COLO668 (cell line): ENCODE data around the gene DOCK8.

Experiments
- DNase-seq: peaks from one replicate; lab custom pipeline; 2025; ENCODE audit not compliant: unreplicated experiment; lab: John Stamatoyannopoulos, UW

DOCK8 gene

DNA sequence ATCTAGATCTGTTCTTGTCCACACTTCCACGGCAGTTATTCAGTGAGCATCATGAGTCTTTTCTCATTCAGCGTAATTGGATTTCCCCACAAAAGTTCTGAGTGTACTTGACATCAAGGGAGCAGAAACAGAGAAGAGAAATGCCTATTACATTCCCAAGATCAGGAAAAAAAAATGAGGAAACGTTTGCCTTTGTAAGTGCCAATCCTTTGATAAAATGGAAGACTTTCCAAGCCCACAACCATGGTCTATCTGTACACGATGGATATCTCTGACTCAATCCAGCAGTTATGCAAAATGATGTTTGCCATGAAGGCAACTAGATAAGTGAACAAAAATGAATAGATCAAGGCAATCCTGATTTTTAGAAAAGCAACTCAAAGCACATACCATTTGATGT, 235.9 kb downstream of the DOCK8 start:
- DNase-seq: no peak

DNA sequence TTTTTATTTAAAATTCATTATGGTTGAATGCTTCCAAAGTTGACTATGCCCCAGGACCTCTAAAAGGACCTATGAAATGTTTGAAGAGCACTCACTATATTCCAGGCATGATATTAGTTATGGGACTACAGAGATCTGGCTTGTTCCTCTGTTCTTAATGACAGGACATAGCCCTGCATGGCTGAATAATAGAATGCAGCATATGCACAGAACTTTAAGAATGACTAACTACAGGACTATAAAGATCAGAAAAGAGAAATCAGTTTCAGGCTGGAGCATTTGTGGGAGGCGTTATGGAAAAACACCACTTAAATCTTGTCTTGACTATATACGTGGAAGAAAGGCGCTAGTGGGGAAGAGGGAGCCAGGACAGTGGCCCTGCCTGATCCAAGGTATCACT, 239.2 kb downstream of the DOCK8 start:
- DNase-seq: no peak

DNA sequence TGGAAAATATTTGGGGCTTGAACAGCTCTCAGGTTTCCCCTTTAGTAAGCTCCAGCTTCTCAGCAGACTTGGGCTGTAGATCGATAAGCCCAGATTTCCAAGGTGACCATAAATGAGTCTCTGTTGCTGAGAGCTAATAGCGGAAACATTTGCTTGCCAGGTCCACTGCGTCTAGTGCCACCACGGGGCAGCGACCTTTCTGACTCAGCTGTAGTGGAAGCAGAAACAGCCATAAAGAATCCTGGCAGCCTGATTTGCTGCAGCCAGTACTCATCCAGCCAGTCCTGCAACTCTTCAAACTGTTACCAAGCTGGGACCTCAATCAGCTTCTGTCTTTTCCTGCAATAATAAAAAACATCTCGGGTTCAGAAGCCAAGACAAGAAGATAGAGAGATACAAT, 241.7 kb downstream of the DOCK8 start:
- DNase-seq: no peak

DNA sequence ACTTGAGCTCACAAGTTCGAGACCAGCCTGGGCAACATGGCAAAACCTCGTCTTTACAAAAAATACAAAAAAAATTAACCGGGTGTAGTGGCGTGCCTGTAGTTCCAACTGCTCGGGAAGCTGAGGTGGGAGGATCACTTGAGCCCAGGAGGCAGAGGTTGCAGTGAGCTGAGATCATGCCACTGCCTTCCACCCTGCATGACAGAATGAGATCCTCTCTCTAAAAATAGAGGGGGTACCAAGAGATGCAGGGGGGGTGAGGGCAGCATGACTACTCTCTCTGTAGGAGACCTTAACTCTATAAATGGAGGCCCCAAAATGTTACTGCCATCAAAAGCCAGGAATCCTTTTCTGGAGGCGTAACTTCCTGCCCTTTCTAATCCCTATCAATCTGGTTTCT, 243.9 kb downstream of the DOCK8 start:
- DNase-seq: no peak

DNA sequence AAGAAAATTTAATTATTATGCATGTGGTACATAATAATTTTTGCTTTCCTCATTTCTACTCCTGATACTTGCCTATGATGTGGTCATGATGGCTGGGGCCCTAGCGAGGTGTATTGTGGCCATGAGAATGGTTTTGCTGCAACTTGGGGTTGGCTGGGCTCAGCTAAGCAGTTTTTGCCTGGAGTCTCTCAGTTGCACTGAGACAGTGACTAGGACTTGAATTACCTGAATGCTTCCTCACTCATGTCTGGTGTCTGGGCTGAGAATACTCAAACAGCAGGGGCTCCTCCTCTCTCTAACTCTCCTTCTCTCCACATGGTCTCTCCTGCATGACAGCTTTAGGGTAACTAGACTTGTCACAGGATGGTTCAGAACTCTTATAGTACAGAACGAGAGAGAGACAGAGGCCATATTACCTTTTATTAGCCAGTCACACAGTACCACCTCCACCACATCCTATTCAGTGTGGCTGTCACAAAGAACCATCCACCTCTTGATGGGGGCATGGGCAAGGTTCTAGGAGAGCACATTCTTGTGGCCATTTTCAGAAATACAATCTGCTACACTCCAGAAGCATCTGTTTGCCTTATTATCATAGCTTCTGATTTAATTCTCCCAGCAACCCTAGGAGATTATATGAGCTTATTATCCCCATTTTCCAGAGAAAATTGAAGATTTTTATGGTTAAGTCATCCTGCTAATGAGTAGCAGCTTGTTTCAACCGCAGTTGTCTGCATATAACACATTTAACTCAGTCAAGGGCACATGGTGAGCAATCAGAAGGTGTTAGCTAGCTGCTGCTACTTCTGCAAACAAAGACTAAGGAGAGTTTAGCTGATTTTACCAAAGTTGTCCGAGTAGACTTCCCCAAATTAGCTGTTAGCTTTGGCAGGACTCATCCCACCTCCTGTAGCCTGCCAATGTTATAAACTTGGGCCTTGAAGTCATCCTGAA, 245.1 kb downstream of the DOCK8 start:
- no peak for DNase-seq

DNA sequence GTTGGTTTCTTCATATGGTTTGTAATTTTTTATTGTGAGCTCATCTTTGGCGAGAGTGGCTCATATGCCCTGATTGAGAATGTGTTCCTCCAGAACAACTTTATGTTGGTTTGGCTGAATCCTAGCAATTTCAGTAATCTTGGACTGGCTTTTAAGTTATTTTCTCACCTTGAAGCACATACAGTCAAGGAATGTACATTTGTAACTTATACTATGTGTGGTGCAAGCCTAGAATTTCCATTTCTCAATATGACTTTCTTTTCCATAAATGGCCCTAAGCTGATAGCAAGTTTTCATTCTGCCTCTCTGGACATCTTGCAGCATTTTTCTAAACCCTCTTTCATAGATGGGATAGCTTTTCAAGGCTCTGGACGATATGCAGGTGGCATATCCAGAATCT, 247.5 kb downstream of the DOCK8 start:
- no peak for DNase-seq

DNA sequence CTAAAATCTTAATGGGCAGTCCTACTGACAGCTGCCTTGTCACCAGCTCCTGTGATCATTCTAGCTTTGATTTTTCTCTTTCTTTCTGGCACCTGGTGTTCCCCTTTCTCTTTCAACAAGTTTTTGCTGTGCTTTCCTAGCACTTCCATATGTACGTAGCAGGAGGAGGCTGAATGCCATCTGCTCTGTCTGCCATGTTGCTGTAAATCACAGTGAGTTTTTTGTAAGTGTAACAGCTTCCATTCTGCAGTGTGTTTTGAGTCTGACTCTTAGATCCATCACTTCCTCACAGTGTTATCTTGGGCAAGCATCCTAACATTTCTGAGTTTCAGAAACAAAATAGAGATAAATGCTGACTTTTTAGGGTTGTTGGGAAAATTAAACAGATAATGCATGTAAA, 247.9 kb downstream of the DOCK8 start:
- no peak for DNase-seq

DNA sequence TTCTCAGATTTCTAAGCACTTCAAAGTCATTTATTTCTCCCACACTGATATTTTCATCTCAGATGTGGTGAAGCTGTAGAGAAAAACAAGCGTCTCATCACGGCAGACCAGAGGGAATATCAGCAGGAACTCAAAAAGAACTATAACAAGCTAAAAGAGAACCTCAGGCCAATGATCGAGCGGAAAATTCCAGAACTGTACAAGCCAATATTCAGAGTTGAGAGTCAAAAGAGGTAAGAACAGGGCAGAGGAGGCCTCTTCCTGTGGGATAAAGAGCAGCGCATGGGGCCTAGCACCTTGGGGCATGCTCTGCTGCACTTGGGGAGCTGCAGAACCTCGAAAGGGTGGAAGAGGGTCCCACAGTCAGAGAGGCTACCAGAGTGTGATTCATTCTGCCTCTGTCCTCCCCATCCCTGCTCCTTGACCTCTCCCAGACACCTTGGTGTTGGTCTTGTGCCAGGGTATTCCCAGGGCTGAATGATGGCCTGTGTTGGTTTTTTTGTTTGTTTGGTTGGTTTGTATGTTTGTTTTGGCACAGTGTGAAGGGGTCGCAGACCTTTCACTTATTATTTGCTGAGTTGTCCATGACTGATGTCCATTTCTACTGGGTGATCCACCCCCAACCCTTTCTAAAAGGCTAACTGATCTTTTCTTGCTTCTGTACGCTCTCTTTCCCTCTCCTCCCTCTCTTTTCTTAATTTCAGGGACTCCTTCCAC, 248.9 kb downstream of the DOCK8 start:
- no peak for DNase-seq

DNA sequence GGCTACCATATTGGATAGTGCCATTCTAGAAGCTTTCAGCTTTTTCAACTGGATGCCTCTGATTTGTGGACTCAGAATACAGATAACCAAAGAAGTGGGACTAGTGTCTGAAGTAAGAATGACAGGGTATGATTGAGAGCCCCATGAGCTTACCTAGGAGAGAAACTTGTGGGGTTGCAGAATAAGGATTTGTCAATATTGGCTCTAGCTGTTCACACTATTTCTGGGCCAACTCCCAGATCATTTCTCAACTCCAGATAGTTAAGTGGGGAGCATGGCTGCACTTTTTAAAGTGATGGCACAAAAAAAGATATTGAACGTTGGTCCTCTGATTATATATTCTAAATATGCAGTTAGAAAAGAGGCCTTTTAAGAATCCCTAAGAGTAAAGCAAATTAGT, 252.1 kb downstream of the DOCK8 start:
- no peak for DNase-seq

DNA sequence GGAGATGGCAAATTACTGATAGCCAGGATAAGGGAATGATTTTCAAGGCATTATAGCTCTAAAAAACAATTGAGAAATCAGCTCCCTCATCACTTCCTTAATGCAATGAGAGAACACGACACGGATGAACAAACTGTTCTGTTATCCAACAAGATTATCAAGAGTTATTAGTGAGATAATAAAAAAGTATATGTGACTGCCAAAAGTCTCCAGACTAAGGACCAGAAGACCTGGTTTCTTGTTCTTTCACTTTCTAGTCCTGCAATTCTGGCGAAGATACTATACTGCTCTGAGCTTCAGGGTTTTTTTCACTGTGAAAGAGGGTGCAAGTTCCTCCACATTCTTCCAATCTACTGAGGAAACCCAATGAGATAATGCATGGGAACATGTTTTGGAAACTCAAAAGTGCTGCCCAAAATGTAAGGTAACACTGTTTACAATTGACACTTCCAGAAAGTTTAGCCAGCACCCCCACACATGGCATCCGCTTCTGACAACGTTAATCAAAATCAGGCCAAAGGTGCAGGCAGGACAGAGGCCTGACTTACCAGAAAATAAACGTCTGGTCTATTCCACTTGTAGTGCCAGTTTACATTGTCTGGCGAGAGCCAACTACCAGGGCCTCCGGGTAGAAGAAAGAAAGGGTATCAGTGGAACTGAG, 254.2 kb downstream of the DOCK8 start:
- DNase-seq: no peak

DNA sequence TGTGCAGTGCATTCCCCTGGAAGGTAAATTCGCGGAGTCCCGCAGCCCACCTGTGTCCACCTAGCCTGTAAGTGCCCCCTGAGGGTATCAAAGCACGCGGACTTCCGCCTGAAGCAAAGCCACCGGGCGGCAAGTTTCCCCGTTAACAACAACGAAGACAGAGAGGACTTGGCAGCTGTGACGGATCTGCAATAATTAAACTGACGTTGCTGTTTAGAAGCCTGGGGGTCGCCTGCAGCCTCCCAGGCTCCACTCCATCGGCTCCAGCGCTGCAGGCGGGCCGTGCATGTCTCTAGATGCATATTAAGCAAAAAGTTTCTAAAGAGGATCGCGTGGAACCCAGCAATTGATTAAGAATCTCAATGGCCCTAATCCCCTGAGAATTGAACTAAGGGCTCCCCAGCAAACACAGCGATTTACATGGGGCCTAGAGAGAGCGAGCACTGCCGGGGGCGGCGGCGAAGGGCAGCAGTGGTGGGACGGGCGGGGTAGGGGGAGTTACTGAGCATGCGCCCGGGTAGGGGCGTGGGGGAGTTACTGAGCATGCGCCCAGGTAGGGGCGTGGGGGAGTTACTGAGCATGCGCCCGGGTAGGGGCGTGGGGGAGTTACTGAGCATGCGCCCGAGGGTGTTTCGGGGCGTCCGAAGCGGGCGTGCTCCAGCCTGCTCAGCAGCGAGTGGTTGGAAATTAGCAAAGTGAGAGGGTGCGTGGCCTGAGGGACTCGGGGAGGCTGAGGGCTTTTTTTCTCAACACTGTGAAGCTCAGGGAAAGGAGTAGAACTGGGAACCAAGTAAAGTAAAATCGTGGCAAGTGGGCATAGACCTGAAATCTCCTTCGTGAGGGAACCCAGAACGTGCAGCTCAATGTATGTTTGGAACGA, 255.2 kb downstream of the DOCK8 start:
- DNase-seq: peak; percentile 91

DNA sequence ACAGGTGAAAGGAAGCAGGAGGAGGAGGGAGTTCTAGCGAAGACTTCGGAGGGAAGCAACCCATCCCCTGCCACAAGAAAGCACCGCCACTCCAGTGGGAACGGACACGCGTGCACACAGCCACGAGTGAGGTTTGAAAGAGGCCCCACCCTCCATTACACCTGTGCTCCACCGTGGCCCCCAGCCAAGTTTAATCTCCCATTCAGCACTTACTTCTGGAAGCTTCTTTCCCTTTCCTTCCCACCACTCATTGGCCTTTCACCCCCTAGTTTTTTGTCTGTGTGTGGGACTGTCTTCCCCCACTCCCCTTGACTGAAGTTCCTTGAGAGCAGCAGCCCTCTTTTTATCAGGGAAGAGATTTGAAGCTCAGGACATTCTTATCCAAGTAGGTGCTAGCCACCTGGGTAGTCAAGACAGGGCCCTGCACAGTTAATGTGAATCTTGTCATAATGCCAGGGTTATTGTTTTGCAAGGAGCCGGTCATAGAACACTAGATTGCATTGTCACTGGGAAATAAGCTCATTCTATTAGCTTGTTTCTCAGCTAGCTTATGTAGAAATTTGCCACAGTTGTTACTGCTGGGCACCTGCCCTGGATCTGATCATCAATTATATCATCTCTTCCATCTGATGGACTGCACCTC, 256.0 kb downstream of the DOCK8 start:
- DNase-seq: peak; percentile 31

DNA sequence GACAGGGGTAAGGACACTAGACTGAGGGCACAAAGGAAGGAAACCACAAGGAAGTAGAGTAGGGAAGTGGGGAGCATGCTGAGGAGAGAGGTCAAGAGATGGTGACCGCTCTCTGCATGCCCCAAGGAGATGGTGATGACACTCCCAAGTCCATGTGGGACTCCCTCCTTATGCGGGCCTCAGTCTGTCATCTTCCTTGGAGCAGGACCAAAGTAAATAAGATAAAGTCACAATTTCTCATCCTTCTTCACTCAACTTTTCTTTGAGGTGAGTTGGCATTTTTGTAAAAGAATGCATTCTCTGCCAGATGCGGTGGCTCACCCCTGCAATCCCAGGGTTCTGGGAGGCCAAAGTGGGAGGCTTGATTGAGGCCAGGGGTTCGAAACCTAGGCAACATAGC, 256.7 kb downstream of the DOCK8 start:
- no peak for DNase-seq

DNA sequence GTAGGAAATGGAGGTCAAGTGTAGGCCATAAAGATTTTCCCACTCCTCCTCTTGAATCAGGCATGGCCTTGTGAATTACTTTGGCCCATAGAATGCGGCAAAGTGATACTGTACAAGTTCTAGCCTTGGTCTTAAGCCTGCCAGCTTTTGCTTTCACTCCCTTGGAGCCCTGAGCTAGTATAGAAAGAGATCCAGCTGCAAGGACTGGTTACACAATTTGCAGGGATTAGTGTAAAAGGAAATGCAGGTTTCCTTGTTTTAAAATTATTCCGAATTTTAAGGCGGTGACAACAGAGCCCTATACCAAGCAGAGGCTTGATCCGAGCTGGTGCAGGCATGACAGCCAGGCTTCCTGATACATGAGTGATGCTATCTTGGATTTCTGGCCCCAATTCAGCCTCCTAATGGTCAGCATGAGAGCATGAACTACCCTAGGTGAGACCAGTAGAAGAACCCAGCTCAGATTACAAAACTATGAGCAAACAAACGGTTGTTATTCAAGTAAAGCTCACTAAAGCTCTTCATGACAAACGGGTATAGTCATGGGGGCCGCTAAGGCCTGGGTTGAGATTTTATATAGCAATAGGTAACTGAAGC, 257.9 kb downstream of the DOCK8 start:
- no peak for DNase-seq

DNA sequence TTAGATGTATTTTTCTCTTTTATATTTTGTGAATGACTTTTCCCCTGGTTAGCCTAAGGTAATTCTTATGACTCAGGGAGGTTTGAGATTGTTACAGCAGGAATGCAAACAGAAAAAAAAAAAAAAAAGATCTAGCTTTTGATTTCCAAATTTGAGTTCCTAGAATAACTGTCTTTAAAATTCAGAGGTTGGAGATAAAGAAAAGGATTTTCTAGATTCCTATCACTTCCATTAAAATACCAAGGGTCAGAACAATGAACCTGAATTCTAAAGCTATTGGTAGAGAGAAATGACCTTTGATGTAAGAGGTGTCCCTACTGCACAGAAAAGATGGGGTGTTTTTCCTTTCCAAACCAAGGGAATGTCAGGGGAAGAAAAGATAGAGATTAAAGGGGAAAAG, 262.5 kb downstream of the DOCK8 start:
- DNase-seq: no peak

DNA sequence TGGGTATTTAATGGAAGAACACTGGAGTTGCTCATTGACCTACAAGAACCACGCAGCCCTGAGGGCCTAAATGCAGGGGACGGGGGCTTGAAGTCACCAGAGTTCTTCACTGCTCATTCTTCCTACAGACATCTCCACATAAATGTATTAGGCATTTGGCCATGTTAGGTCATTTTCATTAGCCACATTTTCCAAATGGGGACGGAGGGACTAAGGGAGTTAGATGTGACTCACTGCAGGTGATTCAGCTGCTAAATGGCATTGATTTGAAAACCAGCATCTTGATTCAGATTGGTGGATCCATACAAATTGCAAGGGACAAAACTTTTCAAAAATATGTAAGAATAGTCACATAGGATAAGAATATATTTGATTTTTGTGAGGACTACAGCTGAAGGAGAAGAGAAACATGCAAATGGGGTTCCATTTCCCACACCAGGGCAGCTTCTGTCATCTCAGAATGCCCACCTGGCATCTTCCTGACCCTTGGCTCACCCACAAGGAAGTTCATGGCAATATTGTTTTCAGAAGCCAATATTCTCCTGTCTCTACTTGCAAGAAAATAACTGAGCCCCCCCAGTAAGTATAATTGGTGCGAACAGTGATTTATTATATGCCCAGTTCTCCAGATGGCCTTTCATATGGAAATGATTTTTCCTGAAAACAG, 264.8 kb downstream of the DOCK8 start:
- DNase-seq: no peak

DNA sequence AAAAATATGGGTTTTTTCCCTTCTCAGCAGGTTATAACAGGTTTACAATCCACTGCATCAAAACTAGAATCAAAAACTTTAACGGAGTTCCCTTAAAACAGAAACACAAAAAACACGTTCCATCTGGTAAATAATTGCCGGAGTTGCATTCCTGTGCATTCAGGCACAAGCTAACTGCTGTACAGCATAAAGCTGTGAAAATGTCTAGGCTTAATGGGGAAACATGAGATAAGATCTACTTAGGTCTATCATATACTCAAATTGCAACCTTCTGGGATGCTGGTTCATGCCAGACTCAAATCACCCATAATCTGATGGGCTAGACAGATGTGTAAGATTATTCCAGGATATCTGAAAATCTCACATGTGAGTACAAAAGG, 265.3 kb downstream of the DOCK8 start:
- no peak for DNase-seq

DNA sequence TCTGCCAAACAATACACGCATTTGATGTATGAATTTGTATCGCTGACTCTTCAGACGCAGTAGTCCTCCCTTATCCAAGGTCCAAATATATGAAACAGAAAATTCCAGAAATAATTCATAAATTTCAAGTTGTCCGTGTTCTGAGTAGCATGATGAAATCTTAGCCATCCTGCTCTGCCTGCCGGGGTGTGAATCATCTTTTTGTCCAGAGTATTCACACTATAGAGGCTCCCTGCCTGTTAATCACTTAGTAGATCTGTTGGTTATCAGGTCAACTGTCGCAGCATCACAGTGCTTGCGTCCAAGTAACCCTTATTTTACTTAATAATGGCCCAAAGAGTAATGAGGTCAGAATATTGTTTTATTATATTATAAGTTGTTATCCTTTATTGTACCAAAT, 268.1 kb downstream of the DOCK8 start:
- no peak for DNase-seq

DNA sequence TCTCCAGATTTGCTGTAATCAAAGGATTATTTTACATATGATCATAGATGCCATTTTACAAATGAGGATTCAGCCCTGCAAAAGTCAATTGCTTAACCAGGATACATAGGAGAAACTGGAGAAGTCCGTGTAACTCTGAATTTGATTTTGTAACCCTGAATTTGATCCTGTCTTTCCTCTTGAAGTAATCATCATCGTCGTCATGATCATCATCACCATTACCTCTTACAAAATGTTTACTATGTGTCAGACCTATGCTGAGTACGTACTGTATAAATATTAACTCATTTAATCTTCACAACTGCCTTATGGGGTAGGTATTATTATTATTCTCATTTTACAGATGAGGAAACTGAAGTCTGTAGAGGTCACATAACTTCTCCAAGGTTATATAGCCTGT, 271.5 kb downstream of the DOCK8 start:
- DNase-seq: no peak

DNA sequence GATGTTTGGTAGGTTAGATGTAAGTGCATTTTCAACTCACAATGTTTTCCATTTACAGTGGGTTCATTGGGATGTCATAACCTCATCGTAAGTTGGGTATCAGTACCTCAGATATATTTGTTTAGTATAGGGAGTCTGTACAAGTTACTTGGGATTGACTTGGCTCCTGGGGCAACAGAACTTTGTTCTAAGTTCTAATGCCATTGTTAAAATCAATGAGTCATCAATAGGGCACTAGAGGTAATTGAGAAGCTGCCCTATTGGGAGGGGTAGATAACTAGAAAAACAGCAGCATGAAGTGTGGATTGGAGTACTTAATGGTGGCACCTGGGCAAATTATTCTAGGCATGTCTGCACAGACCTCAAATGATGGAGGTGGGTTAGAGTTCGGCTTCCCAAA, 272.8 kb downstream of the DOCK8 start:
- DNase-seq: no peak
